Dermis blood vessel endothelial cell (primary cell): ENCODE data around the gene ZNF417. TPM values are rescaled to one million over a fixed set of nuclear protein-coding genes. Genes with fewer than 3 reads are reported as not detected.
"Not testable (repeated sequence)": the region's sequence is repeated elsewhere in the genome, so short reads cannot be mapped to it uniquely, and the experiment has no call there.

Experiments
- DNase-seq: peaks from one replicate; pipeline ENCODE4 v3.0.0; 2010
- total RNA-seq: library from RNA; depleted of rRNA; stranded (reverse); fragments of >200 nt; gene quantifications from 2 replicates; pipeline ENCODE4 v1.2.3, GENCODE V29; 2014

The ZNF417 gene
- total RNA-seq, result 15.2 and 18.9 TPM in 2 replicates

DNA sequence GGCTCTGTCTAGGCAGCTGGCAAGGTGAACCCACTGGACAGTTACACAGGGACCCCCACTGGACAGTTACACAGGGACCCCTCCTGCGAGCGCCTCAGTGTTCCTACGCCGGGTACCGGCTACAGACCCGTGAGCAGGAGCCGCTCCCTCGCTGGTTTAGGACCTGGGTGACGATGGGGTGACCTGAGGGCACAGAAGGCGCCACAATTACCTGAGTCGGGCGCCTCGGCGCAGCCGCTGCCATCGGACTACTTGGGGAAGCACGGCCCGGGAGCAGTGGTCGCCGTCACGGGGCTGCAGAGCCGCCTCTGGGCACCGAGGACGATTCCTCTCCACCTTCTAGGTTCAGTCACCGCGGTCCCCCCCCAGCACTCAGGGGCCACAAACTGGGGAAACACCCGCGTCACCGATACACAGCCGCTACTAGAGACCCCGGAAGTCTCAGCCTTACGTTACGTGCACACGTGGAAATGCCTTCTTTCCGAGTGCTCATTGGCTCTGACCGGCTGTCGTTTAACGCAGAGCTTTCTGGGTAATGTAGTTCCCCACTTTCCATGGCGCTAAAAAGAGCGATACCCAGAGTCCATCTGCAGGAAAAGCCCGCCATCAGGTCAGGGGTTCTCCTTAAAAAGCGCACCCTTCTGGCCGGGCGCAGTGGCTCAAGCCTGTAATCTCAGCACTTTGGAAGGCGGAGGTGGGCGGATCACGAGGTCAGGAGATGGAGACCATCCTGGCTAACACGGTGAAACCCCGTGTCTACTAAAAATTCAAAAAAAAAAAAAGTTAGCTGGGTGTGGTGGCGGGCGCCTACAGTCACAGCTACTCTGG, at the start of gene ZNF417:
Gene ZNF417 (minus strand): TSS at position 425 of the 828 bp plus-strand sequence. CDS start 181 bp downstream, at position 244.
- peak; percentile 95 for DNase-seq

DNA sequence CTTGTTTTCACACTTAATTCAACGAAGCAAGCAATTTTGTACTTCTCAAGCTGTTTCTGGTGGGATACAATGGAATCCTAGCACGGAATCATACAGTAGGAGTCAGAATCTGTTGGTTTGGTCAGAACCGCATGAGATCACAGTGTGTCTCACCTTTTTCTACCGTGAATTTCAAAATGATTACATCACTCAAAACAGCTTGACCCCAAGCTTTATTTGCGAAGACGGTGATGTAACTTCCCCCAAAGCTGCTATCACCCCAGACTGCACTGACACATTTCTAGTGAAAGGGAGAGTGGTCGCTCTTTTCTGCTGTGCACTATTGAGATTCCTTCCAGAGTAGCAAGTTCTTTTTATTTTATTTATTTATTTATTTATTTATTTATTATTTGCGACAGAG, 48.4 kb upstream of the ZNF417 start:
- no peak for DNase-seq

DNA sequence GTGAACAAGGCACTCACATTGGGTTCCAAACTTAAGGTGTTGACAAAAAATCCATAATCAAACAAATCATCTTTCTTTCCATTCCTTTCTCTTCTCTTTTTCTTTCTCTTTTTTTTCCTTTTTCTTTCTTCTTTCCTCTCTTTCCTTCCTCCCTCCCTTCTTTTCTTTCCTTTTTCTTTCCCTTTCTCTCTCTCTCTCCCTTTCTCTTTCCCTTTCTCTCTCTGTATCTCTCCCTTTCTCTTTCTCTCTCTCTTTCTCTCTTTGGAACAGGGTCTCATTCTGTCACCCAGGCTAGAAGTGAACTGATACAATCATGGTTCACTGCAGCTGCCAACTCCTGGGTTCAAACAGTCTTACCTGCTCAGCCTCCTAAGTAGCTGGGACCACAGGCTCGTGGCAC, 45.4 kb upstream of the ZNF417 start:
- DNase-seq, result no peak

DNA sequence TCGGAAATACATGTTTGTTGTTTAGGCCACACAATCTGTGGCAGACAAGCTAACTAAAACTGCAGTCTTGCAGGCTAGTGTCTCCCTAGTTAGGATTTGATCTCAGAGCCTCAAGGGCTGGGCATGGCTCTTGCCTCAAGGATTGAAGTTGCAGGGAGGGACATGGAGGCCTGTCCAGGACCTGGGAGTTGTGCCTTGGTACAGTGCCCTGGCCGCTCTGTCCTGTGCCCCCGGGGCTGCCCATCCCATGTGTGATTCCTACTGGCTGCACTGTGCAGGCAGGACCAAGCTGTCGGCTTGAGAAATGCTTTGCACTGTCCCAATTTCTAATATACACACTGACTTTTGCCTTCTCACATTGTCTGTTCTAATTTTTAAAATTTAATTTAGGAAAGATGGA, 38.6 kb upstream of the ZNF417 start:
- DNase-seq, result no peak

DNA sequence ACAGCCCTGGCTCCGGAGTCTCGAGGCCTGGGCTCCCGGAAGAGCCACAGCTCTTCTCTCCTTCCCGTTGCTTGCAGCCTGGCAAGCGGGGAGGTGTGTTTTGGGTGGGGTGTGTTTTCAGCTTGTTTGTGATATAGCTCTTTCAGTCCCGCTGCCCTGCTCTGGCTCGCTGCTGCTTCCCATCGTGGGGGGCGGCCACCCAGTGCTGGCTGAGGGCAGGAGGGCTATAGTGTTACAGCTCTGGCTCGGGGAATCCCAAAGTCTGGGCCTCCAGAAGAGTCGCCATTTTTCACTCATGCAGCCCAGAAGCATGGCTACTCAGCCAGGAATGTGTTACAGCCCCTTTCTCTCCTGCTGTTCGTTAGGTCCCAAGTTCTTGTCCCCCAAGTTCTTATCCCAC, 33.3 kb upstream of the ZNF417 start:
- no peak for DNase-seq

DNA sequence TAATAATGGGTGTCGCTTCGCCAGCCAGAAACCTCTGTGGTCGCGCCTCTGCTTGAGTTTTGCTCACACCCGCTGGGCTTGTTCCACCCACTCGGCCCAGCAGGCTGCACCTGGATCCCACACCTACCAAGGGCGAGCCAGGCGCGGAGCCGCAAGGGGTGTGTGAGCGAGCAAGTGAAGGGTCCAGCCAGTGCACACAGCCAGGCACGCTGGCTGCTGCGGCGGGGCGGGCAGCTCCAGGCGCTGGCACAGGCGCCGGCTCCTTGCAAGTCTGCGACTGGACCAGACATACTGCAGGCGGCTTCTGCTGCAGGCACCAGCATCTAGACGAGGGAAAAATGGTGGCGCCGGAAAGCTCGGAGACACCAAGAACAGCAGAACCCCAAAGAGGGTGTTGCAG, 32.9 kb upstream of the ZNF417 start:
- DNase-seq, result no peak

DNA sequence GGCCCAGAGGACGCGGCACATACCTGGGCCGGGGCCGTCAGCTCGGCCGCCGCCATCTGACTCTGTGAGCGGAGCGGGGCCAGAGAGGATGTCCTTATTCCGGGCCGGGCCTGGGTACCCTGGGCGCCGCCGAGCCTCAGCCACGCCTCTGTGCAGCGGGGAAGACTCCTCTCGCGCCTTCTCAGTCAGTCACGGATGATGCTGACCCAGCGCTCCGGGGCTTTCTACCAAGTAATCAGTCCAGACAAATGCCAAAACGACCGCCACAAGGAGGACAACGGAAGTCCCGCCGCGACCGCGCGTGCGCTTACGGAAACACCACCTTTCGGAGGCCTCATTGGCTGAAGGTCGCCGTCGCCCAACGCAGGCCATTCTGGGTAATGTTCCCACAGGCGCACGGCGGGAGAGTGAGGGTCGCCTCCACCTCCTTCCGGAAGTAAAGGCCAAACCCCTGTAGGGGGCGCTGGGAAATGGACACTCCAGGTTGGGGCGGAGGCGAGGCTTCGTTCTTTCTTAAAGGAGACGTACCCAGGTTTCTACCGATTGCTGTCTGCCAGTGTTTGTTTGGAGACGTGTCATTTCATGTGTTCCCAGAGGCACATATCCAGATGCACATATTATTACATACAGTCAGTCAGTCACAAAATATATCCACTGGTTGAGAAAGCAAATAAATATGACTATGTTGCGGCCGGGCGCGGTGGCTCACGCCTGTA, 31.2 kb upstream of the ZNF417 start, which contains the start of gene ZNF256:
Gene ZNF256 (minus strand): TSS at position 288 of the 716 bp plus-strand sequence. CDS start 232 bp downstream, at position 56.
- DNase-seq, result peak; percentile 94

DNA sequence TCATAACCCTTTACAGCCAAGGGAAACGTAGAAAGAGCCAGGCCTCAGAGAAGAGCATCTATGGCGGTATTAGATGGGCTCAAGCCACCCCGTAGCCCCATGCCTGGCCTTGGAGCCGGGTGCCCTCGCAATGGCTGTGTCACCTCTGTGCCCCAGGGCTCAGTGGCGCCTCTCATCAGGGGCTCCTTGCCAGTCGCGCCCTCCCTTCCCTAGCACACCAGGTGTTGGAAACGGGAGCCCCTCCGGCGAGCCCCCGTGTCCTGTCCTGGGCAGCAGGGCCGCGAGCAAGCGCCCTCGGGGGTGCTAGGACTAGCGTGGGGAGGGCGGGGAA, 30.7 kb upstream of the ZNF417 start:
- no peak for DNase-seq

DNA sequence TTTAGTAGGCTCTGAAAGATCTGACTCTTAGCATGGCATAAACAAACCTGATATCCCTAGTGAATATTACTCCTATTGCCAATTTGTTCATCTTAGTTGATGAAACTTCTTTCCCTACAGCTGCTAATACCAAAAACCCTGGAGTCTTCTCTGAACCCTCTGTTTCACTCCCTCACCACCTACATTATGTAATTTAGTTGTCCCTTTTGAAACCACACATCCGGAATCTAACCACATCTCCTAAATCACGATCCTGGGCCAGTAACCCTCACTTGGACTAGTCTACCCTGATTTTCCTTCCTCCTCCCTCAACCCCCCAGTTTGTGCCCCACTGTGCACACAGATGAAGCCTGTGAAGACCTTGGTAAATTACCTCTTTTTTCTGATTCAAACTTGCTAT, 29.9 kb upstream of the ZNF417 start:
- no peak for DNase-seq

DNA sequence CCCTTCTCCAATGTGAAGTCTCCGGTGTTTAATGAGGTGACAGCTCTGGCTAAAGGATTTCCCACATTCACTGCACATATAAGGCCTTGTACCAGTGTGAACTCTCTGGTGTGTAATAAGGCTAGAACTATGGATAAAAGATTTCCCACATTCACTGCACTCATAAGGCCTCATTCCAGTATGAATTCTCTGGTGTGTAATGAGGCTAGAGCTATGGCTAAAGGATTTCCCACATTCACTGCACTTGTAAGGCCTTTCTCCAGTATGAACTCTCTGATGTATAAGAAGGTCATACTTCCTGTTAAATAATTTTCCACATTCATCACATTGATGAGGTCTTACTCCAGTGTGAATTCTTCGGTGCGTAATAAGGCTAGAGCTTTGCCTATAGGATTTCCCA, 25.2 kb upstream of the ZNF417 start:
- no peak for DNase-seq

DNA sequence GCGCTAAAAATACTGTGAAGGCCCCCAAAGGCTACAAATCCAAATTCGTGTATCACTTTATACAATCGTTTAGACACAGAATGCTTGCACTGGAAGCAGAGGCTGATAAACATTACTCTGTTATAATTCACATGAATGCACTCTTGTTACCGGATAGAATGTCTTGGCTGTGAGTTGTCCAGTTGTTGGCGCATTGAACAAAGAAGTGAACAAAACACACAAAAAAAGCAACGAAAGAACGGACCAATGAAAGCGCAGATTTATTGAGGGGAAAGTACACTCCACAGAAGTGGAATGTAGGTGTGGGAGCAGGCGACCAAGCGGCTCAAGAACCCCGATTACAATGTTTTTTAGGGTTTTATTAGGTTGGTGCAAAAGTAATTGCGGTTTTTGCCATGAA, 19.3 kb upstream of the ZNF417 start:
- DNase-seq, result no peak

DNA sequence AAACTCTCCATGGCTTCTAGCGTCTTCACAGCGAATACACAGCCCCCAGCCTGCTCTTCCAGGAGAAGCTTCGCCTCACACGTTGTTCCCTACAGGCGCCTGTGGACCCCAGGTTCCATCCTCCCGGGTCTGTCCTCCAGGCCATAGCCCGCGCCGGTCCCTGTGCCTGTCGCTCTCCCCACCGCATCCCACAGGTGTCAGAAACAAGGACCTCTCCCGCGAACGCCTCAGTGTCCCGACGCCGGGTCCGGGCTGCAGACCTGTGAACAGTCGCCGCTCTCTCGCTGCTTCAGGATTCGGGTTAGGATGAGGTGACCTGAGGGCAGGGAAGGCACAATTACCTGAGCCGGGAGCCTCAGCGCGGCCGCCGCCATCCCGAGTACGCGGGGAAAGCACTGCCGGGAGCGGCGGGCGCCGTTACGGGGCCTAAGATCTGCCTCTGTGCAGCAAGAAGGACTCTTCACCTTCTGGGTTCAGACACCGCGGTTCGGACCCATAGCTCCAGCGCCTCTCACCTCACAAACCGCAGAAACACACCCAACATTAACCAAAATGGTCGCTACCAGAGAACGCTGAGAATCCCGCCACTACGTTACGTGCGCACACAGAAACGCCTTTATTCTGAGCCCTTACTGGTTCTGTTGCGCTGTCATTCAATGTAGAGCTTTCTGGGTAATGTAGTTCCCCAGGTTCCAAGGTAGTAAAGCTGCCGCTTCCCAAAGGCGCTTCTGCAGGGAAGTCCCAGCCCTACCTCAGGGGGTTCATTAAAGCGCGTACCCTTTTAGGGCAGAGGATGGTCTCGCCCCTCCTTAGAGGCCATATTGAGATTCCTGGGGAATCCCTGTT, 18.7 kb upstream of the ZNF417 start, which contains the start of gene ZNF418:
Gene ZNF418 (minus strand): TSS at position 583 of the 846 bp plus-strand sequence. CDS start 1,580 bp downstream, outside the sequence.
- DNase-seq, result peak; percentile 84

DNA sequence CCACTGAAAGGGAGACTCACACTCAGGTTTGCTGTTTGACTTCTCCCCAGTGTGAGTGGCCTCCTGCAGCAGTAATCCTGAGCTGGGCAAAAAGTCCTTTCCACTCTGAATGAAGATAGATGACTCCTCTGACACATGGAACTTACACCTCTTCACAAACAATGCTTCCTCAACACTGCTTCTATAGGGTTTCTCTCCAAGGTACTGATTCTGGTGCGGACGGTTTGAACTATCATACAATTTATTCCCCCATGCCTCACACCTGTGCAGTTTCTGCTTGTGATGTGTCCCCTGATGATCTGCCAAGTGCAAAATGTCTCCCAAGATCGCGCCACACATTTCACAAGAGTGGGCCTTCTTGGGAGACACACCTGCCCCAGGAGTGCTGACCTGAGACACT, 11.2 kb upstream of the ZNF417 start:
- no peak for DNase-seq

DNA sequence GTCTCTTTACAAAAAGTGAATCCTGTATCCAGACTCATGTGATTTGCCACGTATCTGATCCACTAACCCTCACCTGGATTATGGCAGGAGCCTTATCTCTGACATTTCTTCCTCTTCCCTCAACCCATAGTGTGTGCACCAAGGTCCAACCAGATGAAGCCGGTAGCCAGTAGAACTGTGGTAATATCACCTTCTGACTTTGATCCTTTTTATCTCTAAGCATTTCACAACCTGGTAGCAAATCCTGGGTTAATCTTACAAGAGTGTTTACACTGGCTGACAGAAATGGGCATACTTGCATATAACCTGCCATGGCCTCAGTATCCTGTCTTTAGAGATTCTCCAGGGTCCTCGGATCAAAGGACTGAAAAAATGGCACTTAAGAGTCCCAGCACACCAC, 1.9 kb downstream of the ZNF417 start:
- DNase-seq, result no peak

DNA sequence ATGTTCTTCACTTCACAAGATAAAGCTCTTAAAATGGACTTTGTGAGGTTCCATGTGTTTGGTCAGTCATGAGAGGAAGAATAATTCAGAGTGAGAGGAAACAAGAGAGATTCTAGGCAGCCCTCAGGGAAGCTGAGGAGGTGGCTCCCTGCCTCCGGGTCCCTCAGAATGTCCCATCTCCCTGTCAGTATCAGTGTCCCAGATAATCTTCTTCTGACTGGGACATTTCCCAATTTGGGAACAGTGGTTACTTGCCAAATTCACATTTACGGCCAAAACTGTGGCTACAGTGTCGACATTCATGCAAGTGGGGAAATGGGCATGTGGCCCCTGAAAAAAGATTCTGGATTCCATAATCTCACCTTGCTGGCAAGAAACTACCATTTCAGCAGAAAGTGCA, 9.0 kb downstream of the ZNF417 start:
- DNase-seq, result no peak

DNA sequence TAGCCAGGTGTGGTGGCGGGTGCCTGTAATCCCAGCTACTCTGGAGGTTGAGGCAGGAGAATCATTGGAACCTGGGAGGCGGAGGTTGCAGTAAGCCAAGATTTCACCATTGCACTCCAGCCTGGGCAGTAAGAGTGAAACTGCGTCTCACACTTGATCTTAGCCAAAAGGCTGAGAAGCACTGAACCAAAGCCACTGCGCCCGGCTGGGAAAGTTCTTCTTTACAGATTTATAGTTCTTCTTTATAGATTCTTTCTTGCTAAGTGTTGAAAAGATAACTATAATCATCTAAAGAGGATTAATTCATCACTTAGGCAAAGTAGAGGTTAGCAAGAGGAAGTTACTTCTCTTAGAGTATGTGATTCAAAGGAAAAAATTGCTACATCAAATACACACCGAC, 11.1 kb downstream of the ZNF417 start:
- DNase-seq, result no peak

DNA sequence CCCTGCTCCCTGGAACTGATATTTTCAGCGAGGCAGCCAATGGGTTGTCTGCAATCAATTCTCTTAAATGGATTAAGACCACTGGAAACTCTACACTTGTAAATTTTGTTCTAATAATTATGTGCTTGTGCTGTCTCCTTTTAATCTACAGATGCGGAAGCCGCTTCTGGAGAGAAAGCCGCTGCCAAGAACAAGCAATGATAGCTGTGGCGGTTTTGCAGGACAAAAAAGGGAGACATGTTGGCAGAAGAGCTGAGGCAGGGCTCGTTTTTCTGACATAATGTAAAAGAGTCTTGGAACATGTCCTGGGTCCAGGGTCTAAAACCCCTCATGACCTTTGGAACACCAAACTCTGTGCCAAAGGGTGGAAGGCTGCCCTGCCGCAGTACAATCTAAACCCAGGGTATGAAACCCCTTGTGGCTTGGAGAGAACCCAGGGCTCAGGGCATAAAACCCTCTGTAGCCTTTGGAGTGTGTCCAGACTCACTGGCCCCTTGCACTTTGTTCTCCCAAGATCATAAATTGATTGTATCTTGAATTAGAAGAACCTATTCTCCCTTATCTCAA, 12.7 kb downstream of the ZNF417 start:
- no peak for DNase-seq

DNA sequence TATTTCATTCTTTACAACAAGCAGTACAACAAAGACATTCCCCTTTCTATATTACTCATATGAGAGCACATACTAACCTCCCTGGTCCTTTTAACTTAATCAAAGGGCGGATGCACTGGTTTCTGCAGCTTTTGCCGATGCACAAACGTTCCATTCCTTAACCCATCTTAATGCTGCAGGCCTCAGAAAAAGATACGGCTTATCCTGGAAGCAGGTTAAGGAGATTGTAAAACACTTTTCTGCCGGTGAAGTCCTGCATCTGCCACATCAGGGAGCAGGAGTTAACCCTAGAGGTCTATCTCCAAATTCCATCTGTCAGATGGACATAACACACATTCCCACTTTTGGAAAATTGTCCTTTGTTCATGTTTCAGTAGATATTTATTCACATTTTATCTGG, 16.1 kb downstream of the ZNF417 start:
- no peak for DNase-seq

DNA sequence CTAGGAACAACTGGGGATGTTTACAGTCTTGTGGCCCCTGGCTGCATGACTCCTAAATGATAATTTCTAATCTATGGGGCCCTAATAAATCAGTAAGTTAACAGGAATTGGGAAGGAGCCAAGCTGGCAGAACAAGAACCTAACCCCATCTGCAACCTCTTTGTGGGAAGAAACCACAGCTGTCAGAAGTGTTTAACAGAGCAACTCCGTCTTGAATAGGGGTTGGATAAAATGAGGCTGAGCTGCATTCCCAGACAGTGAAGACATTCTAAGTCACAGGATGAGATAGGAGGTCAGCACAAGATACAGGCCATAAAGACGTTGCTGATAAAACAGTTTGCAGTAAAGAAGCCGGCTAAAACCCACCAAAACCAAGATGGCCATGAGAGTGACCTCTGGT, 25.7 kb downstream of the ZNF417 start:
- DNase-seq, result not testable (repeated sequence)

DNA sequence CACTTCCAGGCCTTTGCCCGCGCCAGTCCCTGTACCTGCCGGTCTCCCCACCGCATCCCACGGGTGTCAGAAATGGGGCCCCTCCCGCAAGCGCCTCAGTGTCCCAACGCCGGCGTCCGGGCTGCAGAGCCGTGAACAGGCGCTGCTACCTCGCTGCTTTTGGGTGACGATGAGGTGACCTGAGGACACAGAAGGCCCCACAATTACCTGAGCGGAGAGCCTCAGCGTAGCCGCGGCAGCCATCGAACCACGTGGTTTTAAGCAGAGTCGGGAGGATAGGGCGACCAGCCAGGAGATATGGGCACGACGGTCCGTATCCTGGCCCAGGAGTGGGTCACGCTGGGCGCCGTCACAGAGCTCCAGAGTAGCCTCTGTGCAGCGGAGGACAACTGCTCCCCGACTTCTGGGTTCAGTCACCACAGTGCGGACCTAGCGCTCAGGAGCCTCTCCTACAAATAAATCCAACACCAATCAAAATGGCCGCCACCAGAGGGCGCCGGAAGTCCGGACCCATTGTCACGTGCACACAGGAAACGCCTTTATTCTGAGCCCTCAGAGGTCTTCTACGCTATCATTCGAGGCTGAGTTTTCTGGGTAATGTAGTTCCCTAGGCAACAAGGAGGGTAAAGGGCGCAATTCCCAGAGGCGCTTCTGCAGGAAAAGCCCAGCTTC, 27.7 kb downstream of the ZNF417 start, which contains the start of gene ZNF814:
Gene ZNF814 (minus strand): TSS at position 478 of the 672 bp plus-strand sequence. CDS start 235 bp downstream, at position 243.
- DNase-seq, result peak; percentile 58

DNA sequence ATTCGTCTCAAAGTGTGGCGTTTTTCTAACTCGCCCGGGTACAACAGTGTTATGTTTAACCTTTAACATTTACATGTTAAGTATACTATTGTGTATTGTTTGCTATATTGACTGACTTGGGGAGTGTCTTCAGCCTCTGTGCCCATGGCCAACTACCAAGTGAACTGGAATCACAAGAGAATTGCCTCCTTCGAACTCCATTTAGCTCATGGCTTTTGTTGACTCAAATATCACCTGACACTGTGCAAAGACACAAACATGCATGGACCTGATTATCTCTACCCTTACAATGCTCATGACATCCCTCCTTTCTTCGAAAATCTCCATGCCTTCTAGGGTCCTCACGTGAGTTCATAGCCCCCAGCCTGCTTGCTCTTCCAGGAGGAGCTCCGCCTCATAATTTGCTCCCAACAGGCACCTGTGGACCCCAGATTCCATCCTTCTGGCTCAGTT, 28.3 kb downstream of the ZNF417 start:
- DNase-seq, result no peak
